GM12878 (cell line): ENCODE data around the gene CD200R1. TPM values are rescaled to one million over a fixed set of nuclear protein-coding genes. Genes with fewer than 3 reads are reported as not detected.
A peak's percentile ranks its signal among the peaks of the same experiment; 100 is the strongest.

Source experiments
- BCL11A ChIP-seq: IDR thresholded peaks from 2 replicates; pipeline ENCODE4 v1.6.1; 2011; ENCODE audit warnings: low read depth, low read length
- CHD4 ChIP-seq: fragments of 200-600 bp; sonication (generic); IDR thresholded peaks from 2 replicates; pipeline ENCODE4 v1.6.1; 2016; ENCODE audit warnings: mild to moderate bottlenecking
- CTCF ChIP-seq, 3 experiments: IDR thresholded peaks in 2 of 3; conservative IDR thresholded peaks in 1 of 3; 2 replicates each; pipeline ENCODE4 v1.5.1; 2011; ENCODE audit warnings: low read depth in 3 of 3, low read length in 3 of 3, mild to moderate bottlenecking in 3 of 3, control low read depth in 2 of 3, moderate library complexity in 2 of 3, inconsistent platforms in 1 of 3, mixed read lengths in 1 of 3; ENCODE audit not compliant: control insufficient read depth in 2 of 3, insufficient read depth in 1 of 3; ENCODE audit errors: extremely low read depth in 1 of 3
- GABPA ChIP-seq: IDR thresholded peaks from 2 replicates; pipeline ENCODE4 v1.6.1; 2014; ENCODE audit warnings: antibody characterized with exemption, low read depth, mild to moderate bottlenecking, inconsistent platforms
- HDAC6 ChIP-seq: fragments of 200-600 bp; sonication (generic); IDR thresholded peaks from one replicate; pipeline ENCODE4 v1.8.0; 2017; ENCODE audit warnings: antibody characterized with exemption; ENCODE audit not compliant: unreplicated experiment
- IKZF1 ChIP-seq: fragments of 450-650 bp; conservative IDR thresholded peaks from 2 replicates; pipeline ENCODE4 v1.6.1; 2017; ENCODE audit warnings: antibody characterized with exemption, mild to moderate bottlenecking
- KAT2A ChIP-seq: conservative IDR thresholded peaks from 2 replicates; pipeline ENCODE4 v1.6.1; 2011; ENCODE audit warnings: low read depth, low read length; ENCODE audit not compliant: control insufficient read depth
- MEF2A ChIP-seq: IDR thresholded peaks from 2 replicates; pipeline ENCODE4 v1.6.1; 2011; ENCODE audit warnings: low read depth, mild to moderate bottlenecking, low read length, moderate library complexity; ENCODE audit not compliant: insufficient read depth
- MTA3 ChIP-seq: IDR thresholded peaks from 2 replicates; pipeline ENCODE4 v1.6.1; 2012; ENCODE audit warnings: low read length, inconsistent platforms, borderline replicate concordance
- MYB ChIP-seq: fragments of 150-350 bp; IDR thresholded peaks from 2 replicates; pipeline ENCODE4 v1.6.1; 2014; ENCODE audit warnings: mild to moderate bottlenecking, low read depth, low read length, borderline replicate concordance
- NFIC ChIP-seq: IDR thresholded peaks from 2 replicates; pipeline ENCODE4 v1.6.1; 2012; ENCODE audit warnings: low read depth, mild to moderate bottlenecking, inconsistent platforms, low read length, moderate library complexity
- NFXL1 ChIP-seq: fragments of 450-650 bp; IDR thresholded peaks from 2 replicates; pipeline ENCODE4 v1.6.1; 2017; ENCODE audit warnings: antibody characterized with exemption, mild to moderate bottlenecking, borderline replicate concordance
- PBX3 ChIP-seq: IDR thresholded peaks from 2 replicates; pipeline ENCODE4 v1.6.1; 2011; ENCODE audit warnings: mild to moderate bottlenecking, low read depth, low read length, moderate library complexity; ENCODE audit not compliant: insufficient replicate concordance
- PKNOX1 ChIP-seq: fragments of 450-650 bp; IDR thresholded peaks from 2 replicates; pipeline ENCODE4 v1.6.1; 2016; ENCODE audit warnings: mild to moderate bottlenecking
- SMAD1 ChIP-seq: fragments of 450-650 bp; IDR thresholded peaks from 2 replicates; pipeline ENCODE4 v1.6.1; 2018; ENCODE audit warnings: mild to moderate bottlenecking, low read depth; ENCODE audit not compliant: partially characterized antibody
- SP1 ChIP-seq: IDR thresholded peaks from one replicate; pipeline ENCODE4 v1.6.1; 2011; ENCODE audit warnings: low read depth, low read length
- SPI1 ChIP-seq: IDR thresholded peaks from 2 replicates; pipeline ENCODE4 v1.6.1; 2011; ENCODE audit warnings: low read depth, mild to moderate bottlenecking, low read length, moderate library complexity, borderline replicate concordance; ENCODE audit not compliant: insufficient read depth
- SREBF2 ChIP-seq: IDR thresholded peaks from 2 replicates; pipeline ENCODE4 v1.6.1; 2012; ENCODE audit warnings: mild to moderate bottlenecking, low read length
- SRF ChIP-seq, 2 experiments: IDR thresholded peaks; 2 replicates each; pipeline ENCODE4 v1.6.1; 2011; ENCODE audit warnings: low read depth in 2 of 2, low read length in 2 of 2, mild to moderate bottlenecking in 1 of 2, moderate library complexity in 1 of 2
- SUPT20H ChIP-seq: IDR thresholded peaks from 2 replicates; pipeline ENCODE4 v1.6.1; 2011; ENCODE audit warnings: low read depth, mild to moderate bottlenecking, low read length, moderate library complexity, borderline replicate concordance; ENCODE audit not compliant: control insufficient read depth
- TCF7 ChIP-seq: IDR thresholded peaks from 2 replicates; pipeline ENCODE4 v1.6.1; 2014; ENCODE audit warnings: antibody characterized with exemption, borderline replicate concordance
- ZNF592 ChIP-seq: fragments of 450-650 bp; IDR thresholded peaks from 2 replicates; pipeline ENCODE4 v1.6.1; 2017; ENCODE audit warnings: mild to moderate bottlenecking, moderate library complexity
- polyA plus RNA-seq, 11 experiments: library from polyadenylated mRNA; depleted of rRNA in 4 of 11; unstranded in 6 of 11; stranded (reverse) in 5 of 11; fragments of >200 nt; fragmentation: Nextera tagmentation in 4 of 11; fragmentation: Illumina TruSeq in 1 of 11; extraction: Ambion mirVana in 4 of 11; extraction: Trizol in 1 of 11; gene quantifications; 1 replicate in 1 of 11; 2 replicates in 10 of 11; pipeline versions ENCODE4 v1.2.1 to v1.2.3, GENCODE V29; 2011 to 2016; ENCODE audit warnings: inconsistent platforms in 2 of 11, missing spikeins in 2 of 11, low read depth in 1 of 11
- total RNA-seq, 4 experiments: library from RNA; depleted of rRNA in 3 of 4; stranded (reverse); fragments of >200 nt in 3 of 4; fragmentation: Illumina TruSeq in 1 of 4; extraction: Trizol in 1 of 4; gene quantifications; 2 replicates each; pipeline versions ENCODE4 v1.2.1 to v1.2.3, GENCODE V29; 2013 to 2021

The CD200R1 gene
- total and polyA plus RNA-seq, 10 of the 15 experiments (the other 5 are each of a cell fraction or from before 2014, with no cell fraction given), result 0.15 to 1.1 (median 0.88) TPM

GRCh38 chr3:112908252-112908651 is 66.7 kb downstream of the CD200R1 start (continued):
- TF ChIP-seq ZNF592 (0 out of 2 replicates have a peak, but pooled peaks have one; percentile 34), KAT2A (no peak), CHD4 (no peak), BCL11A (peak; percentile 73), MYB (no peak), NFIC (peak; percentile 94), MEF2A (peak; percentile 100), SUPT20H (no peak), GABPA (peak; percentile 41; the same call in 1 of the 2 replicates), MTA3 (peak; percentile 76; the same call in 1 of the 2 replicates), PKNOX1 (no peak), IKZF1 (peak; percentile 54), CTCF (IDR thresholded peaks at IDR 0.05 in 2 of 3, conservative IDR thresholded peaks at IDR 0.05 in 1 of 3; ENCODE audit: control insufficient read depth in 2 of 3, extremely low read depth in 1 of 3, insufficient read depth in 1 of 3, low read depth in 3 of 3, low read length in 3 of 3) (no peak), HDAC6 (no peak), SP1 (peak; percentile 62), SREBF2 (no peak), NFXL1 (no peak), SPI1 (peak; percentile 30; the same call in 1 of the 2 replicates), TCF7 (no peak), SMAD1 (no peak), PBX3 (no peak), SRF (IDR thresholded peaks at IDR 0.05; ENCODE audit: low read depth in 2 of 2, low read length in 2 of 2) (no peak)
